GM12801 (cell line): ENCODE measurements around the gene GJA3.

Experiments
- CTCF ChIP-seq: IDR thresholded peaks from one replicate; pipeline ENCODE4 v1.5.1; 2011; ENCODE audit warnings: control low read depth; ENCODE audit not compliant: insufficient read length; ENCODE audit errors: extremely low read depth

Gene GJA3

GRCh38 chr13:20136781-20137703 lies 23.8 kb downstream of the GJA3 start:
- TF ChIP-seq CTCF, result no peak

- no peak for TF ChIP-seq CTCF
Observed at GRCh38 chr13:20134732-20135131, 26.1 kb downstream of the GJA3 start.

GRCh38 chr13:20132052-20132634 lies 28.7 kb downstream of the GJA3 start:
- TF ChIP-seq CTCF, result no peak

- no peak for TF ChIP-seq CTCF
Observed at GRCh38 chr13:20131057-20131832, 29.6 kb downstream of the GJA3 start.

- TF ChIP-seq CTCF, result no peak
Observed at GRCh38 chr13:20130652-20131051, 30.2 kb downstream of the GJA3 start.

- no peak for TF ChIP-seq CTCF
Observed at GRCh38 chr13:20130012-20130411, 30.8 kb downstream of the GJA3 start.

GRCh38 chr13:20129076-20129475 lies 31.8 kb downstream of the GJA3 start:
- TF ChIP-seq CTCF, result no peak
